Endothelial cell (in vitro differentiated cells): ENCODE data around the gene ZBTB22. TPM values are rescaled to one million over a fixed set of nuclear protein-coding genes. Genes with fewer than 3 reads are reported as not detected.

Experiments
- DNase-seq: peaks from one replicate; pipeline ENCODE4 v3.0.0; 2021; ENCODE audit warnings: low spot score
- H3K27ac Mint-ChIP-seq: one replicate; pipeline ENCODE4 v1.8.0; 2021; ENCODE audit warnings: mixed read lengths, inconsistent platforms; ENCODE audit not compliant: unreplicated experiment
- H3K27me3 Mint-ChIP-seq: one replicate; pipeline ENCODE4 v1.8.0; 2021; ENCODE audit warnings: mild to moderate bottlenecking, moderate library complexity, mixed read lengths, inconsistent platforms; ENCODE audit not compliant: unreplicated experiment
- H3K36me3 Mint-ChIP-seq: one replicate; pipeline ENCODE4 v1.8.0; 2021; ENCODE audit warnings: mild to moderate bottlenecking, low read depth, mixed read lengths, inconsistent platforms; ENCODE audit not compliant: unreplicated experiment
- H3K4me1 Mint-ChIP-seq: one replicate; pipeline ENCODE4 v1.8.0; 2021; ENCODE audit warnings: mild to moderate bottlenecking, mixed read lengths, inconsistent platforms; ENCODE audit not compliant: unreplicated experiment
- H3K4me3 Mint-ChIP-seq: one replicate; pipeline ENCODE4 v1.8.0; 2021; ENCODE audit warnings: mild to moderate bottlenecking, mixed read lengths, inconsistent platforms; ENCODE audit not compliant: unreplicated experiment
- H3K9me3 Mint-ChIP-seq: one replicate; pipeline ENCODE4 v1.8.0; 2021; ENCODE audit warnings: mixed read lengths, inconsistent platforms; ENCODE audit not compliant: unreplicated experiment
- CTCF ChIP-seq: fragments of 200-600 bp; sonication (generic); IDR thresholded peaks from one replicate; pipeline ENCODE4 v1.5.0; 2021; ENCODE audit warnings: antibody characterized with exemption; ENCODE audit not compliant: unreplicated experiment
- total RNA-seq: library from RNA; stranded (reverse); fragmentation: NEBNext Ultra II Directional; extraction: Animal tissue kit (Norgen Biotek cat#: 25700); gene quantifications from one replicate; pipeline ENCODE4 v1.2.1, GENCODE V29; 2021; ENCODE audit not compliant: unreplicated experiment

ZBTB22 gene
- total RNA-seq, 1 donor from 2014 or later: 16.9 TPM

- Mint-ChIP-seq H3K27me3 (peaks cover 5% of the 10 kb centered on the region), H3K4me1 (peaks cover 4% of the 10 kb centered on the region), H3K27ac (peak overlapping the region; percentile 52), H3K9me3 (no peaks in the 10 kb centered on the region), H3K4me3 (no peak overlapping the region), H3K36me3 (peaks cover 15% of the 10 kb centered on the region)
- DNase-seq: no peak
- TF ChIP-seq CTCF: no peak
These were observed 12.5 kb downstream of the ZBTB22 start for GRCh38 chr6:33305052-33305451.

GRCh38 chr6:33304216-33304615 is 13.3 kb downstream of the ZBTB22 start:
- H3K27ac Mint-ChIP-seq: no peak overlapping the region
- H3K9me3 Mint-ChIP-seq: no peaks in the 10 kb centered on the region
- H3K36me3 Mint-ChIP-seq: peaks cover 15% of the 10 kb centered on the region
- no peak for DNase-seq
- peaks cover 8% of the 10 kb centered on the region for H3K4me1 Mint-ChIP-seq
- no peak for TF ChIP-seq CTCF
- H3K4me3 Mint-ChIP-seq: no peak overlapping the region
- peaks cover 13% of the 10 kb centered on the region for H3K27me3 Mint-ChIP-seq

- H3K27me3 Mint-ChIP-seq: peaks cover 27% of the 10 kb centered on the region
- H3K27ac Mint-ChIP-seq: no peak overlapping the region
- peaks cover 13% of the 10 kb centered on the region for H3K36me3 Mint-ChIP-seq
- no peak for DNase-seq
- no peak for TF ChIP-seq CTCF
- no peaks in the 10 kb centered on the region for H3K9me3 Mint-ChIP-seq
- peaks cover 12% of the 10 kb centered on the region for H3K4me1 Mint-ChIP-seq
- no peak overlapping the region for H3K4me3 Mint-ChIP-seq
These were observed 15.7 kb downstream of the ZBTB22 start for GRCh38 chr6:33301877-33302276.

- Mint-ChIP-seq H3K27me3 (peaks cover 38% of the 10 kb centered on the region), H3K9me3 (no peaks in the 10 kb centered on the region), H3K36me3 (peaks cover 15% of the 10 kb centered on the region), H3K4me3 (peak overlapping the region; percentile 100), H3K27ac (peak overlapping the region; percentile 99), H3K4me1 (peaks cover 24% of the 10 kb centered on the region)
- DNase-seq: peak; percentile 91
- TF ChIP-seq CTCF: no peak
These were observed 18.2 kb downstream of the ZBTB22 start for GRCh38 chr6:33299237-33299944.

GRCh38 chr6:33298773-33299236 is 18.7 kb downstream of the ZBTB22 start, which contains the start of gene RGL2:
Gene RGL2 (minus strand): TSS chr6:33298942. CDS start chr6:33298610, 332 bp downstream.
- Mint-ChIP-seq H3K4me1 (peaks cover 27% of the 10 kb centered on the region), H3K36me3 (peaks cover 17% of the 10 kb centered on the region), H3K9me3 (no peaks in the 10 kb centered on the region), H3K27me3 (peaks cover 41% of the 10 kb centered on the region), H3K4me3 (peak within 1 kb of the TSS; percentile 100), H3K27ac (peak within 1 kb of the TSS; percentile 100)
- DNase-seq: peak; percentile 70
- no peak for TF ChIP-seq CTCF
